ENCODE measurements around the gene NINL.

The NINL gene

DNA sequence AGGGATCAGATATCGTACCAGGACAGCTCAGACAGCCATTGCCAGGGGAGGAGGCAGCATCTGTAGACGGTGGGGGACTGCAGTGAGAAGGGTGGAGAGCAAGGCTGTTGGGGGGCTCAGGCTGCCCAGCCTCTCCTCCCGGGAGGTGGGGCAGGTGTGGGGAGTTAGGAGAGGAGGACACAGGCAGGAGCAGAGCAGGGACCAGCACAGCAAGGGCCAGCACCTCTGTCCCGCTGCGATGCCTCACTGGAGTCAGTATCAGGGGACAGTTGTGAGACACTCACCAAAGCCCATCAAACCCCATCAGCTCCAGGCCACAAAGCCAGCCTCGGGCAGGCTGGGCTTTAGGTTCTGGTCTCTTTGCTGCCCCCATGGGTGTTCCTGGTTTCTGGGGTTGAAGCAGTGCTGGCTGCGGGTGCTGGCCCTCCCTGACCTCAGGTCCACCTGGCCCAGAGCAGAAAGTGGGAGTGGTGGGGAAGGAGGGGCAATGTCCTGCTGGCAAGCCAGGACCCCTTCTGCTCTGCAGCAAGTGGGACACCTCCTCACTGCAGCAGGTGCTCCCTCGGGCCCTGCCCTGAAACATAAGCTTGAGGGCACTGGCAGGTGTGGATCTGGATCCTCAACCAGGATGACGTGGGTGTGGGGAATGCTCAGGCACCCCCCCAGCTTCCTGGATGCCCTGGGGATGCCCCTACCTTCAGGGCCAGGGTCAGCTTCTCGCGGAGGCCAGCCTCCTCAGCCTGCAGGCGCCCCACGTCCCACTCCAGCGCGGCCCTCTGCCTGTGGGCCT lies 94.5 kb downstream of the NINL start:
- TF ChIP-seq, protein P1, sequence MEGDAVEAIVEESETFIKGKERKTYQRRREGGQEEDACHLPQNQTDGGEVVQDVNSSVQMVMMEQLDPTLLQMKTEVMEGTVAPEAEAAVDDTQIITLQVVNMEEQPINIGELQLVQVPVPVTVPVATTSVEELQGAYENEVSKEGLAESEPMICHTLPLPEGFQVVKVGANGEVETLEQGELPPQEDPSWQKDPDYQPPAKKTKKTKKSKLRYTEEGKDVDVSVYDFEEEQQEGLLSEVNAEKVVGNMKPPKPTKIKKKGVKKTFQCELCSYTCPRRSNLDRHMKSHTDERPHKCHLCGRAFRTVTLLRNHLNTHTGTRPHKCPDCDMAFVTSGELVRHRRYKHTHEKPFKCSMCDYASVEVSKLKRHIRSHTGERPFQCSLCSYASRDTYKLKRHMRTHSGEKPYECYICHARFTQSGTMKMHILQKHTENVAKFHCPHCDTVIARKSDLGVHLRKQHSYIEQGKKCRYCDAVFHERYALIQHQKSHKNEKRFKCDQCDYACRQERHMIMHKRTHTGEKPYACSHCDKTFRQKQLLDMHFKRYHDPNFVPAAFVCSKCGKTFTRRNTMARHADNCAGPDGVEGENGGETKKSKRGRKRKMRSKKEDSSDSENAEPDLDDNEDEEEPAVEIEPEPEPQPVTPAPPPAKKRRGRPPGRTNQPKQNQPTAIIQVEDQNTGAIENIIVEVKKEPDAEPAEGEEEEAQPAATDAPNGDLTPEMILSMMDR (conservative IDR thresholded peaks at IDR 0.05; ENCODE audit: low read depth, low read length), result no peak
- H3K4me3 ChIP-seq (ENCODE audit: low read depth, low read length), result no peak overlapping the region
- no peak for DNase-seq (ENCODE audit: low read depth)

DNA sequence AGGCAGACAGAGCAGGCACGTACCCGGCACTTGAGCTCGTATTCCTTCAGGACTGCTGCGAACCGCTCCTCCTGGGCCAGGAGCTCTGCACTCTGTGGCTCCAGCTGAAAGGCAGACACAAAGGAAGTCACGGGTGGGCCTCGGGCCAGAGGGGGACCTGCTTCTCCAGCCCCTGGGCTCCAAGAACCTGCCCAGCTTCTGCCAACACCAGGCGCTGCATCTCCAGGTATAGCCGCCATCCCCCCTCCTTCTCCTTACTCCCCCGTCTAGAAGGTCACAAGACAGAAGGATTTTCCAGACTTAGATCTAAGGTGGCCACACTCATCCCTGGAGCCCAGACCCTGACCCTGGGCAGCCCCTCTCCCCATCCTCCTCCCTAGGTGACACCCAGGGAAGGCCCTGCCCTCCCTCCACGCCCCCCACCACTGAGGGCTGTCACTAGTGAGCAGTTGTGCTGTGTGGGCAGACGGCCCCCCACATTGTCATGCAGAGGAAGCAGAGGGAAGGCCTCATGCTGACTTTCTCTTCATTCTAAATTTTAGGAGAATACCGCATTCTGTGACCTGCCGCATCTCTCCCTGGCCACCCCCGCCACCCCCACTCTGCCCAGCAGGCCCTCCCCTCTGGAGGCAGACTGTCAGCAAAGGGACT lies 96.0 kb downstream of the NINL start:
- DNase-seq (ENCODE audit: low read depth), result no peak
- H3K4me3 ChIP-seq (ENCODE audit: low read depth, low read length), result no peak overlapping the region
- TF ChIP-seq, protein P1 (conservative IDR thresholded peaks at IDR 0.05; ENCODE audit: low read depth, low read length), result no peak

GRCh38 chr20:25487975-25488374 lies 97.4 kb downstream of the NINL start:
- TF ChIP-seq, protein P1 (conservative IDR thresholded peaks at IDR 0.05; ENCODE audit: low read depth, low read length), result no peak
- H3K4me3 ChIP-seq (ENCODE audit: low read depth, low read length), result no peak overlapping the region
- DNase-seq (ENCODE audit: low read depth), result no peak

DNA sequence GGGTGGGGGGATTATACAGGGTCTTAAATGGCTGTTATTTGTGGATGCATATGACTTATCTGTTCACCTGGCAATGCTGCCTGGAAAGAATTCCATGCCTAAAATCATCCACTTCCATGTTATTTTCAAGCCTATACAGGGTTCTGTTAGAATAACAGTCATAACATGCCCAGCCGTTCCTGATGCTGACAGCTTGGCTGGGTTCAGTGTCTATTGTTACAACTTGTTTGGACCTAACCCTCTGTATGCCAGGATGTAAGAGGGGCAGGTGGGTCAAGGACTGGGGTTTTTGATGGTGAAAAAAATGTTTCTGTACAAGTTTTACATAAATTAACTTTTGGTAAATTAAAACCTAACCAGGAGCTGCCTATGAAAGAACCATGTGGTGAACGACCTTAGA lies 98.0 kb downstream of the NINL start:
- no peak for DNase-seq (ENCODE audit: low read depth)

GRCh38 chr20:25486377-25486776 lies 99.0 kb downstream of the NINL start:
- DNase-seq (ENCODE audit: low read depth), result peak; percentile 65
- H3K4me3 ChIP-seq (ENCODE audit: low read depth, low read length), result no peak overlapping the region
- TF ChIP-seq, protein P1 (conservative IDR thresholded peaks at IDR 0.05; ENCODE audit: low read depth, low read length), result peak; percentile 18

More for the DNA sequence above, 98.0 kb downstream of the NINL start:
- TF ChIP-seq, protein P1 (conservative IDR thresholded peaks at IDR 0.05; ENCODE audit: low read depth, low read length), result no peak
- H3K4me3 ChIP-seq (ENCODE audit: low read depth, low read length), result no peak overlapping the region

GRCh38 chr20:25485872-25486271 lies 99.5 kb downstream of the NINL start:
- DNase-seq (ENCODE audit: low read depth), result no peak
- H3K4me3 ChIP-seq (ENCODE audit: low read depth, low read length), result no peak overlapping the region
- TF ChIP-seq, protein P1 (conservative IDR thresholded peaks at IDR 0.05; ENCODE audit: low read depth, low read length), result no peak
